HG03103 (cell line): Measurements from ENCODE around the gene LAMP1.
"Not testable (repeated sequence)": the region's sequence is repeated elsewhere in the genome, so short reads cannot be mapped to it uniquely, and the experiment has no call there.

Experiments used
- ATAC-seq: cut with Tn5 transposase; IDR thresholded peaks from one replicate; pipeline ENCODE4 v1.9.1; 2021; ENCODE audit warnings: low read depth; ENCODE audit not compliant: unreplicated experiment

LAMP1 gene

DNA sequence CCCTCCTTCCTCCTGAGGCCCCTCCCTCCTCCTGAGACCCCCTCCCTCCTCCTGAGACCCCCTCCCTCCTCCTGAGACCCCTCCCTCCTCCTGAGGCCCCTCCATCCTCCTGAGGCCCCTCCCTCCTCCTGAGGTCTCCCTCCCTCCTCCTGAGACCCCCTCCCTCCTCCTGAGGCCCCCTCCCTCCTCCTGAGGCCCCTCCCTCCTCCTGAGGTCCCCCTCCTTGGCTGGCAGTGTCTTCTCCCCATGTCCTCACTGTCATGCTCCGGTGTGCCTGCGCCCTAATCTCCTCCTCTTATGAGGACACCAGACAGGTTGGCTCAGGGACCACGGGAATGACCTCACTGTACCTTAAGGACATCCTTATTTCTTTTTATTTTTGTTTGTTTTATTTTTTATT, 74.7 kb downstream of the LAMP1 start:
- not testable (repeated sequence) for ATAC-seq
